SW480 (cell line): Measurements from ENCODE around the gene DNAH7.
"Not testable (repeated sequence)": the region's sequence is repeated elsewhere in the genome, so short reads cannot be mapped to it uniquely, and the experiment has no call there.

Source experiments
- DNase-seq: peaks from one replicate; pipeline ENCODE4 v3.0.0-alpha.2; 2016; ENCODE audit warnings: low spot score

Gene DNAH7

DNA sequence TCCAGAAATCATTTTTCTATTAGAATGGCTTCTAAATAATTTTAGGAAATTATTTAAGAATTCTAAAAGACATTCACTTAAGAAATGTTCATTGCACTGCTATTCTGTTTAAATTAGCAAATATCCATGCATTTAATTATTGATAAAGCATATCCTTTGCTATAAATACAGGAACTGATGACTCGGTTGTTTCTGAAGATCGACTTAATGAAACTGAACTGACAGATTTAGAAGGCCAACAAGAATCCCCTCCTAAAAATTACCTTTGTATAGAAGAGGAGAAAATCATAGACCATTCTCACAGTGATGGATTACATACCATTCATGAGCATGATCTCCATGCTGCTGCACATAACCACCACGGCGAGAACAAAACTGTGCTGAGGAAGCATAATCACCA is 352.2 kb downstream of the DNAH7 start:
- DNase-seq: no peak

DNA sequence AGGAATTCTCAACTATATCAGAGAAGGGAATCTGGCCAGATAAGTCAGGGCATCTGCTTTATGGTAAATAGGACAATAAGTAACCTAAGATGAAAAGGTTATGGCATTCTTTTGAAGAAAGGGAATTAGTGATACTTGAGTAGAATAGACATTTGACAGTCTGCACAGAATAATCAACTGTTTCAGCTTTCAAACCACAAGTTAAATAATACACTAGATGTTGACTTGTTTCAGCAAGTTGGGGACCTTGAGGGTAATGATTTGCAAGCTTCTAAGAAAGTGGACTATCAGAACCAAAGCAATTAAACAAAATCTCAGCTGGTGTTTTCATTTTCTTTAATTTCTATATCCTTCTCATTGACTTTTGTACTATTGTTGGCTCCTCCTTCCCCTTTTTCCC is 357.2 kb downstream of the DNAH7 start:
- DNase-seq: no peak

DNA sequence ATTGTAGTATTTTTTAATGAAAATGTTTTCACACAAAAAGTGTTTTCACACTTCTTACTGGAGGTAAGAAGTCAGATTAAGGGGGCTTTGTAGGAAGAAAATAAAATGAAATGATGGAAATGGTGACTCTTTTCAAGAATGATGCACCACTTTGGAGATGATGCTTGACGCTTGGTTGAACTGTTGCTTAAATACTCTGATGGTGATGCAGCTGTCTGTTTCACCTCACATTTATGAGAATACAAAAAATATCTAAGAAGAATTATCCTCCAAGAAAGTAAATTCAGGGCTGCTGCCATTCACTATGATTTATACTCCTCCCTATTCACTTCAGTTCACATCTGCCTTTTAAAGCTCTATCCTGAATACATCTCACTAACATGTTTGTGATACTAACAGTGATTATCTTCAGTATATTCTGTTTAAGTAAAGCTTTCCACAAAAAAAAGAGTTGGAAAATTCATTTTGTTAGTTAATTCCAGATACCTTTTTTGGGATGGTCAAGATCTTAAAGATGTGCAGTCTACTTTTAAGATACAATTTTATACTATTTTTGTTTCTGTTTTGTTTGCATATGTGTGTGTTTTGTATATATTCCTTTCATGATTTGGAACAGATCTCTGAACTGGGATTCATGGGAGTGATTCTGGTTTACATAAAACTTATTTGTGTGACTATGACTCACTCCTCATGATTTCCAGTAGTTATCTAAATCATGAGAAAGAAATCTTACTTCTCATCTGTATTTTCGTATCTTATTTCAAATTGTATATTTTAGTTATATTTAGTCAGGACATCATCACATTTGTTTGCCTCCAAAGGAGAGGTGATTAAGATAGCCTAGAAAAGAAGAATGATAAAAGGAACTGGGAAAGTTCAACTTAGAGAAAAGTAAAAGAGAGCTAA is 358.5 kb downstream of the DNAH7 start:
- DNase-seq: no peak

DNA sequence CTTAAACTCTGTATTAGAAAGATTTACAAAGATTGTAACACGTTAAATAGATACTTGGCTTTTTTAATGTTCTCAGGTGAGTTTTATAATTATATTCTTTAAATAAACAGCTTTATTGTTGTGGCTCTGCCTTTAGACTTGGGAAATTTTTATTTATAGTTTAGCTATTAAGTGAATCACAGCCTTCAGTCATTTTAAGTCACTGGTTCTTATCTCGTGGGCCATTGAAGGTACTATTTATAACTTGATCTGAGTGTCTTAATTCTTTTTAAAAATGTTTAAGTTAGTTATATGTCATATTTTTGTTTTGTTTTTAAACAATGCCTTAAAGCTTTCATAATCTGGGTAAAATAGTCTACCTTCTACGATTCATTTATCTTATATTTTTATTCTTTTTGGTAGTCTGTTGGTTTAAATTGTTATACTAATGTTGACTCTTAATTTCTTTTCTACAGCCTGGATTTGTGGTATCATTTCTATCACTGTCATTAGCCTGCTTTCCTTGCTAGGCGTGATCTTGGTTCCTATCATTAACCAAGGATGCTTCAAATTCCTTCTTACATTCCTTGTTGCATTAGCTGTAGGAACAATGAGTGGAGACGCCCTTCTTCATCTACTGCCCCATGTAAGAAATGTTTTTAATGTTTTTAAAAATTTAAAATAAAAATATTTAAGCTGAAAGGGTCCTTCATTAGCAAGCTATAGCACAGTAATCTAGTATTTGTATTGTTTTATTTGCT is 362.3 kb downstream of the DNAH7 start:
- no peak for DNase-seq

DNA sequence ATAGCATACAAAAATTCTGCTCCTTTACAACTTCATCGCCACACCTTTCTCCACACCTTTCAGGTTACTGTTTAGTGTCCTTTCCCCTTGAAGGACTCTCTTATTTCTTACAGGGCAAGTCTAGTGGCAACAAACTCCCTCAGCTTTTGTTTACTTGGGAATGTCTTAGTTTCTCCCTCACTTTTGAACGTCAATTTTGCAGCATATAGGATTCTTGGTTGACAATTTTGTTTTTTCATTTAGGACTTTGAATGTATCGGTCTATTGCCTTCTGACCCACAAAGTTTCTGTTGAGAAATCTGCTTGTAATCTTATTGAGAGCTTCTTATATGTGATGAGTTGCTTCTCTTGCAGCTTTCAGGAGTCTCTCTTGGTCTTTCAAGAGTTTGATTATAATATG is 368.2 kb downstream of the DNAH7 start:
- DNase-seq: no peak

DNA sequence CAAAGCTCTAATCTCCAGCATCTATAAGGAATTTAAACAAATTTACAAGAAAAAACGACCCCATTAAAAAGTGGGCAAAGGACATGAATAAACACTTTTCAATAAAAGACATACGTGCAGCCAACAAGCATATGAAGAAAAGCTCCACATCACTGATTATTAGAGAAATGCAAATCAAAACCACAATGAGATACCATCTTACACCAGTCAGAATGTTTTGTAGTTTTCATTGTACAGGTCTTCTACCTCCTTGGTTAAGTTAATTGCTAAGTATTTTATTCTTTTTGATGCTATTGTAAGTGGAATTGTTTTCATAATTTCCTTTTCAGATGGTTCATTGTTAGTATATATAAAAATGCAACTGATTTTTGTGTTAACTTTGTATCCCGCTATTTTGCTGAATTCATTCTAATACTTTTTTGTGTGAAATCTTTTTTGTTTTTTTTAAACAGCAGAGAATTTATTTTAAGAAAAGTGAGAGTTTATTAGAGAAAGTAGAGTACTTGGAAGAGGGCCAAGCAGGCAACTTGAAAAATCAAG is 370.9 kb downstream of the DNAH7 start:
- DNase-seq: no peak

DNA sequence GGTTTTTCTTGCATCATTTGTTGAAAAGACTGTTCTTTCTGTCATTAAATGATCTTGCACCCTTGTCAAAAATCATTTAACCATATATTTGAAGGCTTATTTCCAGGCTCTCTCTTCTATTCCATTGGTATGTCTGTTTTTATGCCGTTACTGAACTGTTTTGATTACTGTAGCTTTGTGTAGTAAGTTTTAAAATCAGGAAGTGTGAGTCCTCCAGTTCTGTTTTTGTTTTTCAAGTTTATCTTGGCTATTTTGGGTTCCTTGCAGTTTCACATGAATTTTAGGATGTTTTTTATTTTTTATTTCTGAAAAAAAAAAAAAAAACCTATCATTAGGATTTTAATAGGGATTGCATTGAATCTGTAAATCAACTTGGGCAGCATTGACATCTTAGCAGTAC is 372.6 kb downstream of the DNAH7 start:
- DNase-seq: no peak

DNA sequence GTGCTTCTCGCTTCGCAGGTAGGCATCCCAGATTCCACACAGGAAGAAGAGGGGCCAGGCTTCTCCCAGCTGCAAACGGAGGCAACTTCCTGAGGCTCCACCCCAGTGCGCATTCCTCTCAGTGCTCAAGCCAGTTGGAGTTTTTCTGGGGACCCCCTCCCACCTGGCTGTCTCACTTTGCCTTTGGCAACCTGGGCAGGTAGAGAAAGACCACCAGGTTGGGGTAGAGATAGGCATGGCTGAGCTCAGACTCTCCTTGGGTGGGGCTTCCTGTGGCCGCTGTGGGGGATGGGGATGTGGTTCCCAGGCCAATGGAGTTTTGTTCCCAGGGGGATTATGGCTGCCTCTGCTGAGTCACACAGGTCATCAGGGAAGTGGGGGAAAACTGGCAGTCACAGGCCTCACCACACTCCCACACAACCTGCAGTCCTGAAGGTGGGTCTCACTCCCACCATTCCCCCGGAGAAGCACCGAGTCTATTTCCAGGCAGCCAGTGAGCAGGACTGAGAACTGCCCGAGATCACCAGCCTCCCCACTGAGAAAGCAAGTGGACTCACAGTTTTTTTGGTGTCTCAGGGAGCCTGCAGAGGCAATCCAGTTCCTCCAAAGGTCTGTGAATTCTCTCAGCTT is 373.5 kb downstream of the DNAH7 start:
- DNase-seq: no peak

DNA sequence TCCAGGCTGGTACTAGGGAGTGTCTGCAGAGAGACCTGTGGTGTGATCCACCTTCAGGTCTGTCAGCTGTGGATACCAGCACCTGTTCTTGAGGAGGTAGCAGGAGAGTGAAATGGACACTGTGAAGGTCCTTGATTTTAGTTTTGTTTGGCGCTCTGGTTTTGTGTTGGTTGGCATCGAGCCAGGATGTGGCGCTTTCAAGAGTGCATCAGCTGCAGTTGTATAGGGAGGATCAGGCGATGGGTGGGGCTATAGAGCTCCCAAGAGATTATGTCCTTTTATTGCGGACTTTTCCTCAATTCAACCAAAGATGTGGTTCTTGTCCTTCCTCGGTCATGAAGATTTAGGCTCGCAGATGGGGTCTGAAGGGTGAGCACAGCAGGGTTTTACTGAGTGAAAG is 374.1 kb downstream of the DNAH7 start:
- no peak for DNase-seq

DNA sequence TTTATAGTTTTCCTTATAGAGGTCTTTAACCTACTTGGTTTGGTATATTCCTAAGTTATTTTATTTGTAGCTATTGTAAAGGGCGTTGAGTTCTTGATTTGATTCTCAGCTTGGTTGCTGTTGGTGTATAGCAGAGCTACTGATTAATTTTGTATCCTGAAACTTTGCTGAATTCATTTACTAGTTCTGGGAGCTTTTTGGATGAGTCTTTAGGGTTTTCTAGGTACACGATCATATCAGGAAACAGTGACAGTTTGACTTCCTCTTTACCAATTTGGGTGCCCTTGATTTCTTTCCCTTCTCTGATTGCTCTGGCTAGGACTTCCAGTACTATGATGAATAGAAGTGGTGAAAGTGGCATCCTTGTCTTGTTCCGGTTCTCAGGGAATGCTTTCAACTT is 376.1 kb downstream of the DNAH7 start:
- DNase-seq: not testable (repeated sequence)
